ENCODE data around the gene USP47. TPM values are rescaled to one million over a fixed set of nuclear protein-coding genes. Genes with fewer than 3 reads are reported as not detected.

Gene USP47
- total and polyA plus RNA-seq, 2 donors (not counting 1 experiment from before 2014, with no cell fraction given), result 12.8 to 52.9 TPM

GRCh38 chr11:11985016-11985715 is 143.4 kb downstream of the USP47 start:
- H3K27ac Mint-ChIP-seq, result no peak overlapping the region

More at GRCh38 chr11:11985016-11985715, 143.4 kb downstream of the USP47 start:
- no peak for ATAC-seq (ENCODE audit: low read depth)
- Histone ChIP-seq H3K4me2 (replicated peaks; ENCODE audit: low read depth, low read length, poor library complexity, severe bottlenecking) (no peak overlapping the region), H2AFZ (ENCODE audit: insufficient read depth, low read depth, low read length, poor library complexity, severe bottlenecking) (no peak overlapping the region), H3K4me1 (ENCODE audit: control insufficient read depth in 2 of 2, insufficient read depth in 2 of 2, low read length in 2 of 2) (no peaks in the 10 kb centered on the region), H4K20me1 (ENCODE audit: control insufficient read depth, insufficient read depth, low read length, poor library complexity, severe bottlenecking) (no peaks in the 10 kb centered on the region), H3K4me3 (ENCODE audit: control extremely low read depth in 1 of 5, extremely low read depth in 1 of 5, insufficient read depth in 1 of 5, low read depth in 2 of 5, low read length in 4 of 5) (no peak overlapping the region), H3K9ac (ENCODE audit: low read length) (no peak overlapping the region), H3K36me3 (replicated peaks in 1 of 2; ENCODE audit: control extremely low read depth in 1 of 2, control insufficient read depth in 1 of 2, extremely low read depth in 1 of 2, insufficient read depth in 2 of 2, low read length in 1 of 2) (no peaks in the 10 kb centered on the region), H3K27me3 (replicated peaks in 1 of 4; ENCODE audit: control extremely low read depth in 1 of 4, control insufficient read depth in 3 of 4, insufficient read depth in 4 of 4, low read length in 3 of 4) (peaks cover 0 to 5% (median 0%) of the 10 kb centered on the region in 4 experiments), H3K79me2 (ENCODE audit: control insufficient read depth, insufficient read depth, low read length) (no peaks in the 10 kb centered on the region), H3K27ac (ENCODE audit: low read length in 2 of 2) (no peak overlapping the region), H3K9me3 (ENCODE audit: control extremely low read depth in 1 of 3, control insufficient read depth in 2 of 3, insufficient read depth in 1 of 3, low read length in 2 of 3) (peaks cover 0 to 4% (median 0%) of the 10 kb centered on the region in 3 donors)
- 96% methylated on average over 8 of the region's 8 CpGs for WGBS (ENCODE audit: insufficient coverage)
- Mint-ChIP-seq H3K4me3 (no peak overlapping the region), H3K9me3 (ENCODE audit: insufficient read depth) (no peaks in the 10 kb centered on the region), H3K27me3 (peaks cover 10% of the 10 kb centered on the region), H3K4me1 (no peaks in the 10 kb centered on the region)
- POLR2A ChIA-PET, result no interaction called here
- CTCF ChIA-PET, result no interaction called here
- no peak for DNase-seq
- TF ChIP-seq, protein P1, sequence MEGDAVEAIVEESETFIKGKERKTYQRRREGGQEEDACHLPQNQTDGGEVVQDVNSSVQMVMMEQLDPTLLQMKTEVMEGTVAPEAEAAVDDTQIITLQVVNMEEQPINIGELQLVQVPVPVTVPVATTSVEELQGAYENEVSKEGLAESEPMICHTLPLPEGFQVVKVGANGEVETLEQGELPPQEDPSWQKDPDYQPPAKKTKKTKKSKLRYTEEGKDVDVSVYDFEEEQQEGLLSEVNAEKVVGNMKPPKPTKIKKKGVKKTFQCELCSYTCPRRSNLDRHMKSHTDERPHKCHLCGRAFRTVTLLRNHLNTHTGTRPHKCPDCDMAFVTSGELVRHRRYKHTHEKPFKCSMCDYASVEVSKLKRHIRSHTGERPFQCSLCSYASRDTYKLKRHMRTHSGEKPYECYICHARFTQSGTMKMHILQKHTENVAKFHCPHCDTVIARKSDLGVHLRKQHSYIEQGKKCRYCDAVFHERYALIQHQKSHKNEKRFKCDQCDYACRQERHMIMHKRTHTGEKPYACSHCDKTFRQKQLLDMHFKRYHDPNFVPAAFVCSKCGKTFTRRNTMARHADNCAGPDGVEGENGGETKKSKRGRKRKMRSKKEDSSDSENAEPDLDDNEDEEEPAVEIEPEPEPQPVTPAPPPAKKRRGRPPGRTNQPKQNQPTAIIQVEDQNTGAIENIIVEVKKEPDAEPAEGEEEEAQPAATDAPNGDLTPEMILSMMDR (IDR thresholded peaks at IDR 0.05), result no peak
- no peak for TF ChIP-seq EZH2 (IDR thresholded peaks at IDR 0.05; ENCODE audit: borderline replicate concordance, insufficient read depth, low read depth, low read length, poor library complexity, severe bottlenecking)
- intact Hi-C loops (cut with micrococcal nuclease), result no loop called here
